ENCODE data around the gene ANKMY1. TPM values are rescaled to one million over a fixed set of nuclear protein-coding genes. Genes with fewer than 3 reads are reported as not detected.

ANKMY1 gene
- total RNA-seq, 4 donors from 2014 or later = 9.1 to 10.9 (median 10.2) TPM

- 85% methylated on average over 9 of the region's 22 CpGs for WGBS
- peak; percentile 77 for DNase-seq (ENCODE audit: extremely low spot score)
Observed at GRCh38 chr2:240467659-240468302, 90.0 kb downstream of the ANKMY1 start.

GRCh38 chr2:240467149-240467642, 90.6 kb downstream of the ANKMY1 start:
- Histone ChIP-seq H3K27ac (replicated peaks in 1 of 4) (no peak overlapping the region), H3K36me3 (peaks cover 5 to 46% (median 34%) of the 10 kb centered on the region in 4 donors), H3K4me3 (no peak overlapping the region), H3K9me3 (peaks cover 0 to under 1% (median 0%) of the 10 kb centered on the region in 4 donors), H3K27me3 (peaks cover 0 to 9% (median 0%) of the 10 kb centered on the region in 4 donors), H3K4me1 (no peaks in the 10 kb centered on the region)
- intact Hi-C loops (cut with DNase I) = no loop called here
- TF ChIP-seq POLR2AphosphoS5 (IDR thresholded peaks at IDR 0.05) = no peak
- TF ChIP-seq EP300 (IDR thresholded peaks at IDR 0.05) = no peak
- no peak for TF ChIP-seq POLR2A (IDR thresholded peaks at IDR 0.05; ENCODE audit: low read depth)
- TF ChIP-seq CTCF (IDR thresholded peaks at IDR 0.05) = no peak
- 78% methylated on average over 4 of the region's 12 CpGs for WGBS
- DNase-seq (ENCODE audit: extremely low spot score) = no peak

More at GRCh38 chr2:240467659-240468302, 90.0 kb downstream of the ANKMY1 start:
- Histone ChIP-seq H3K9me3 (peaks cover 0 to 6% (median 2%) of the 10 kb centered on the region in 4 donors), H3K27ac (replicated peaks in 1 of 4) (no peak overlapping the region), H3K27me3 (peaks cover 0 to 15% (median 0%) of the 10 kb centered on the region in 4 donors), H3K36me3 (peaks cover 0 to 40% (median 31%) of the 10 kb centered on the region in 4 donors), H3K4me3 (no peak overlapping the region), H3K4me1 (no peaks in the 10 kb centered on the region)
- intact Hi-C loops (cut with DNase I) = no loop called here
- TF ChIP-seq POLR2AphosphoS5 (IDR thresholded peaks at IDR 0.05) (no peak), EP300 (IDR thresholded peaks at IDR 0.05) (no peak), CTCF (IDR thresholded peaks at IDR 0.05) (no peak), POLR2A (IDR thresholded peaks at IDR 0.05; ENCODE audit: low read depth) (no peak)

- Histone ChIP-seq H3K27me3 (peaks cover 0 to 4% (median 0%) of the 10 kb centered on the region in 4 donors), H3K9me3 (no peaks in the 10 kb centered on the region), H3K27ac (replicated peaks in 1 of 4) (no peak overlapping the region), H3K36me3 (peaks cover 7 to 51% (median 37%) of the 10 kb centered on the region in 4 donors), H3K4me3 (no peak overlapping the region), H3K4me1 (no peaks in the 10 kb centered on the region)
- DNase-seq (ENCODE audit: extremely low spot score) = peak; percentile 77
- 87% methylated on average over 6 of the region's 19 CpGs for WGBS
- TF ChIP-seq POLR2A (IDR thresholded peaks at IDR 0.05; ENCODE audit: low read depth) = no peak
- TF ChIP-seq EP300 (IDR thresholded peaks at IDR 0.05) = no peak
- no peak for TF ChIP-seq POLR2AphosphoS5 (IDR thresholded peaks at IDR 0.05)
- no peak for TF ChIP-seq CTCF (IDR thresholded peaks at IDR 0.05)
- intact Hi-C loops (cut with DNase I) = no loop called here
Observed at GRCh38 chr2:240466579-240467148, 91.1 kb downstream of the ANKMY1 start.

- no peaks in the 10 kb centered on the region for H3K9me3 ChIP-seq
- H3K36me3 ChIP-seq = peaks cover 7 to 58% (median 39%) of the 10 kb centered on the region in 4 donors
- peaks cover 0 to 3% (median 0%) of the 10 kb centered on the region in 4 donors for H3K27me3 ChIP-seq
- 66% methylated on average over 16 of the region's 28 CpGs for WGBS
- TF ChIP-seq CTCF (IDR thresholded peaks at IDR 0.05) (no peak), EP300 (IDR thresholded peaks at IDR 0.05) (no peak), POLR2A (IDR thresholded peaks at IDR 0.05; ENCODE audit: low read depth) (no peak), POLR2AphosphoS5 (IDR thresholded peaks at IDR 0.05) (no peak)
- H3K4me3 ChIP-seq = no peak overlapping the region
- peak; percentile 86 for DNase-seq (ENCODE audit: extremely low spot score)
- H3K27ac ChIP-seq (replicated peaks in 1 of 4) = no peak overlapping the region
- intact Hi-C loops (cut with DNase I) = no loop called here
- no peaks in the 10 kb centered on the region for H3K4me1 ChIP-seq
Observed at GRCh38 chr2:240465765-240466578, 91.8 kb downstream of the ANKMY1 start.
